IMR-90 (cell line): ENCODE results near the gene KDSR. TPM values are rescaled to one million over a fixed set of nuclear protein-coding genes. Genes with fewer than 3 reads are reported as not detected.

ENCODE experiments used
- ATAC-seq: fragments of 200-7000 bp; cut with Tn5 transposase; 2 replicates; pipeline ENCODE4 v1.9.1; 2020; ENCODE audit warnings: low read depth, mild to moderate bottlenecking, moderate library complexity
- BruUV-seq: library from RNA; stranded (reverse); fragments of 400-500 nt; replicated peaks from 2 replicates; lab custom pipeline; 2021; lab: Mats Ljungman, UMichigan
- CTCF ChIA-PET: fragments of 300-600 bp; formaldehyde crosslinking; extraction: SDS; loops from one replicate; lab custom pipeline; 2021; ENCODE audit warnings: antibody characterized with exemption; lab: Yijun Ruan, JAX
- POLR2A ChIA-PET: fragments of 300-600 bp; sonication (Branson Sonifier 250); formaldehyde crosslinking; loops from one replicate; lab custom pipeline; 2022; ENCODE audit warnings: antibody characterized with exemption; ENCODE audit not compliant: unreplicated experiment; lab: Charles Lee
- DNase-seq: peaks from one replicate; pipeline ENCODE4 v3.0.0; 2013
- H2AFZ ChIP-seq: replicated peaks from 2 replicates; pipeline ENCODE3; 2013; ENCODE audit warnings: low read length, mild to moderate bottlenecking; ENCODE audit not compliant: poor library complexity
- H2AK5ac ChIP-seq: 2 replicates; pipeline ENCODE4 v1.6.1; 2013; ENCODE audit warnings: low read depth, low read length, inconsistent platforms
- H2AK9ac ChIP-seq: replicated peaks from 2 replicates; pipeline ENCODE3; 2013; ENCODE audit warnings: mild to moderate bottlenecking, low read depth, low read length, moderate library complexity; ENCODE audit not compliant: poor library complexity
- H2BK120ac ChIP-seq: 2 replicates; pipeline ENCODE4 v1.6.1; 2013; ENCODE audit warnings: low read depth, low read length, inconsistent platforms
- H2BK15ac ChIP-seq: 3 replicates; pipeline ENCODE4 v1.6.1; 2013; ENCODE audit warnings: low read depth, low read length, inconsistent platforms
- H2BK20ac ChIP-seq: 2 replicates; pipeline ENCODE4 v1.6.1; 2013; ENCODE audit warnings: low read depth, mild to moderate bottlenecking, inconsistent platforms, low read length, moderate library complexity
- H2BK5ac ChIP-seq: 2 replicates; pipeline ENCODE4 v1.6.1; 2013; ENCODE audit warnings: mild to moderate bottlenecking, low read depth, low read length, inconsistent platforms; ENCODE audit not compliant: poor library complexity, severe bottlenecking
- H3K14ac ChIP-seq: replicated peaks from 2 replicates; pipeline ENCODE4 v1.6.1; 2013; ENCODE audit warnings: low read depth, low read length, inconsistent platforms
- H3K18ac ChIP-seq: 2 replicates; pipeline ENCODE4 v1.6.1; 2013; ENCODE audit warnings: low read depth, low read length, control low read depth
- H3K23ac ChIP-seq: 2 replicates; pipeline ENCODE4 v1.6.1; 2013; ENCODE audit warnings: low read depth, low read length, inconsistent platforms
- H3K27ac ChIP-seq: 2 replicates; pipeline ENCODE4 v1.5.1; 2013; ENCODE audit warnings: mild to moderate bottlenecking, control low read depth, low read length; ENCODE audit not compliant: insufficient read depth
- H3K27me3 ChIP-seq: 2 replicates; pipeline ENCODE4 v1.6.1; 2013; ENCODE audit warnings: low read length; ENCODE audit not compliant: control insufficient read depth, insufficient read depth
- H3K36me3 ChIP-seq: 2 replicates; pipeline ENCODE4 v1.6.1; 2013; ENCODE audit warnings: low read length, mixed read lengths; ENCODE audit not compliant: control insufficient read depth, insufficient read depth
- H3K4ac ChIP-seq: 2 replicates; pipeline ENCODE4 v1.6.1; 2013; ENCODE audit warnings: low read depth, low read length, inconsistent platforms
- H3K4me1 ChIP-seq: 2 replicates; pipeline ENCODE4 v1.6.1; 2013; ENCODE audit warnings: low read length, mixed read lengths; ENCODE audit not compliant: control insufficient read depth, insufficient read depth
- H3K4me2 ChIP-seq: 2 replicates; pipeline ENCODE4 v1.6.1; 2013; ENCODE audit warnings: low read depth, mild to moderate bottlenecking, control low read depth, low read length, moderate library complexity
- H3K4me3 ChIP-seq: 2 replicates; pipeline ENCODE4 v1.5.1; 2013; ENCODE audit warnings: low read depth, mild to moderate bottlenecking, control low read depth, low read length, moderate library complexity; ENCODE audit not compliant: insufficient read depth
- H3K56ac ChIP-seq: 2 replicates; pipeline ENCODE4 v1.6.1; 2013; ENCODE audit warnings: low read length, inconsistent platforms; ENCODE audit not compliant: insufficient read depth; ENCODE audit errors: extremely low read depth
- H3K79me1 ChIP-seq, 2 experiments: 2 replicates each; pipeline ENCODE4 v1.6.1; 2013; ENCODE audit warnings: low read length in 2 of 2, inconsistent platforms in 1 of 2, low read depth in 1 of 2
- H3K9ac ChIP-seq: 2 replicates; pipeline ENCODE4 v1.6.1; 2013; ENCODE audit warnings: low read depth, low read length, control low read depth
- H3K9me1 ChIP-seq: 2 replicates; pipeline ENCODE4 v1.6.1; 2013; ENCODE audit warnings: low read length, inconsistent platforms; ENCODE audit not compliant: insufficient read depth
- H3K9me3 ChIP-seq: 2 replicates; pipeline ENCODE4 v1.6.1; 2013; ENCODE audit warnings: low read length; ENCODE audit not compliant: control insufficient read depth, insufficient read depth
- H4K20me1 ChIP-seq: 2 replicates; pipeline ENCODE4 v1.6.1; 2013; ENCODE audit warnings: low read length, inconsistent platforms; ENCODE audit not compliant: insufficient read depth
- H4K5ac ChIP-seq: 2 replicates; pipeline ENCODE4 v1.6.1; 2013; ENCODE audit warnings: mild to moderate bottlenecking, low read depth, low read length, control low read depth
- H4K8ac ChIP-seq, 2 experiments: 2 replicates each; pipeline ENCODE4 v1.6.1; 2013; ENCODE audit warnings: low read depth in 2 of 2, low read length in 2 of 2, control low read depth in 1 of 2, inconsistent platforms in 1 of 2
- H4K91ac ChIP-seq: 2 replicates; pipeline ENCODE4 v1.6.1; 2013; ENCODE audit warnings: low read depth, low read length, inconsistent platforms; ENCODE audit not compliant: insufficient read depth
- BHLHE40 ChIP-seq: fragments of 150-350 bp; IDR thresholded peaks from 2 replicates; pipeline ENCODE4 v1.6.1; 2016; ENCODE audit warnings: mild to moderate bottlenecking, low read depth, low read length
- CEBPB ChIP-seq: IDR thresholded peaks from 2 replicates; pipeline ENCODE4 v1.6.1; 2012; ENCODE audit warnings: low read depth, low read length, improper control_type of control experiment
- CHD1 ChIP-seq: IDR thresholded peaks from 2 replicates; pipeline ENCODE4 v1.6.1; 2012; ENCODE audit warnings: low read depth, low read length, improper control_type of control experiment
- MAZ ChIP-seq: IDR thresholded peaks from 2 replicates; pipeline ENCODE4 v1.6.1; 2012; ENCODE audit warnings: low read depth, mild to moderate bottlenecking, low read length, improper control_type of control experiment, moderate library complexity, borderline replicate concordance
- MXI1 ChIP-seq: IDR thresholded peaks from 2 replicates; pipeline ENCODE4 v1.6.1; 2012; ENCODE audit warnings: low read depth, mild to moderate bottlenecking, low read length, moderate library complexity, borderline replicate concordance
- NFE2L2 ChIP-seq: fragments of 150-350 bp; IDR thresholded peaks from 2 replicates; pipeline ENCODE4 v1.6.1; 2016; ENCODE audit warnings: low read depth, mild to moderate bottlenecking, low read length
- POLR2A ChIP-seq: IDR thresholded peaks from 2 replicates; pipeline ENCODE4 v1.6.1; 2012; ENCODE audit warnings: mild to moderate bottlenecking, low read depth, low read length
- RAD21 ChIP-seq: IDR thresholded peaks from 2 replicates; pipeline ENCODE4 v1.6.1; 2012; ENCODE audit warnings: low read length, improper control_type of control experiment
- WGBS, 2 experiments: methylation state at CpG; one replicate each; pipeline versions ENCODE4 v1.1.5 to v1.1.7; 2013; ENCODE audit warnings: missing lambda C conversion rate in 2 of 2; ENCODE audit not compliant: insufficient read length in 1 of 2; ENCODE audit errors: extremely low coverage in 2 of 2; 5-methylcytosine and 5-hydroxymethylcytosine counted together
- dilution Hi-C: fragments of 300-500 bp; cut with HindIII; formaldehyde crosslinking; loops from one replicate; pipeline ENCODE4 v1.14.3; 2018; ENCODE audit warnings: low sequenced_read_pairs; ENCODE audit not compliant: unreplicated experiment
- in situ Hi-C: fragments of 300-500 bp; cut with MboI; formaldehyde crosslinking; loops from 3 replicates; pipeline ENCODE4 v1.14.3; 2019; ENCODE audit warnings: low sequenced_read_pairs, inconsistent platforms, mixed read lengths
- intact Hi-C: fragments of 100-400 bp; cut with micrococcal nuclease; formaldehyde crosslinking; loops from 2 replicates; pipeline ENCODE4 v1.10.0; 2022
- polyA plus RNA-seq, 3 experiments: library from polyadenylated mRNA; depleted of rRNA; stranded (reverse); fragments of >200 nt; gene quantifications; 2 replicates each; pipeline ENCODE4 v1.2.3, GENCODE V29; 2012; ENCODE audit warnings: low replicate concordance in 1 of 3
- total RNA-seq: library from RNA; depleted of rRNA; stranded (reverse); fragments of >200 nt; gene quantifications from 2 replicates; pipeline ENCODE4 v1.2.3, GENCODE V29; 2012

Gene KDSR
- total and polyA plus RNA-seq, 2 of the 4 experiments (the other 2 are of a cell fraction) = 21.5 to 21.9 TPM

- no CpG with 5 or more reads among the region's 2 CpGs for WGBS, 2 experiments
- dilution Hi-C loops = no loop called here
- BruUV-seq = no TSS peak
Observed at GRCh38 chr18:63350230-63350629, 16.8 kb downstream of the KDSR start.

More at GRCh38 chr18:63350230-63350629, 16.8 kb downstream of the KDSR start:
- Histone ChIP-seq H3K27ac (no peak overlapping the region), H3K4me2 (no peak overlapping the region), H3K9me3 (no peaks in the 10 kb centered on the region), H2BK20ac (no peak overlapping the region), H2BK5ac (no peak overlapping the region), H4K5ac (no peak overlapping the region), H3K4me3 (no peak overlapping the region), H3K79me1 (peaks cover 7 to 29% of the 10 kb centered on the region in 2 experiments), H3K23ac (no peak overlapping the region), H4K91ac (no peak overlapping the region), H2BK120ac (no peak overlapping the region), H3K14ac (no peak overlapping the region), H4K20me1 (no peaks in the 10 kb centered on the region; the same call in 1 of the 2 replicates), H3K27me3 (no peaks in the 10 kb centered on the region), H3K4ac (no peak overlapping the region), H3K36me3 (peaks cover 56% of the 10 kb centered on the region), H3K4me1 (no peaks in the 10 kb centered on the region), H2BK15ac (no peak overlapping the region), H2AK9ac (no peak overlapping the region), H2AFZ (no peak overlapping the region), H3K9ac (no peak overlapping the region), H3K56ac (no peak overlapping the region), H3K18ac (no peak overlapping the region), H2AK5ac (no peak overlapping the region), H4K8ac (no peak overlapping the region), H3K9me1 (no peaks in the 10 kb centered on the region)
- DNase-seq (no peak), ATAC-seq (no peak)
- no peak for TF ChIP-seq POLR2A
- no peak for TF ChIP-seq BHLHE40
- no peak for TF ChIP-seq CEBPB
- no peak for TF ChIP-seq MAZ
- no peak for TF ChIP-seq RAD21
- TF ChIP-seq CHD1 = no peak
- TF ChIP-seq MXI1 = no peak
- TF ChIP-seq NFE2L2 = no peak
- POLR2A ChIA-PET = no interaction called here
- in situ Hi-C loops = no loop called here
- CTCF ChIA-PET = interaction anchor here (1.2 to 1.4 kb wide), 2 partner anchors 11 to 333 kb away, joined by 3 read pairs; no protein-coding TSS in a partner anchor
- intact Hi-C loops = no loop called here
